Glutamatergic neuron (in vitro differentiated cells): Measurements from ENCODE around the gene MIPOL1. TPM values are rescaled to one million over a fixed set of nuclear protein-coding genes. Genes with fewer than 3 reads are reported as not detected.
A peak's percentile ranks its signal among the peaks of the same experiment; 100 is the strongest.

ENCODE experiments used
- DNase-seq: peaks from one replicate; pipeline ENCODE4 v3.0.0; 2022
- H3K27ac Mint-ChIP-seq: one replicate; pipeline ENCODE4 v1.8.0; 2020; ENCODE audit warnings: mild to moderate bottlenecking, mixed read lengths, inconsistent platforms; ENCODE audit not compliant: unreplicated experiment
- H3K27me3 Mint-ChIP-seq: one replicate; pipeline ENCODE4 v1.8.0; 2020; ENCODE audit warnings: mild to moderate bottlenecking, moderate library complexity, mixed read lengths, inconsistent platforms; ENCODE audit not compliant: unreplicated experiment
- H3K36me3 Mint-ChIP-seq: one replicate; pipeline ENCODE4 v1.8.0; 2020; ENCODE audit warnings: mild to moderate bottlenecking, mixed read lengths, inconsistent platforms; ENCODE audit not compliant: unreplicated experiment
- H3K4me1 Mint-ChIP-seq: one replicate; pipeline ENCODE4 v1.8.0; 2020; ENCODE audit warnings: mild to moderate bottlenecking, low read depth, mixed read lengths, inconsistent platforms; ENCODE audit not compliant: unreplicated experiment
- H3K4me3 Mint-ChIP-seq: one replicate; pipeline ENCODE4 v1.8.0; 2020; ENCODE audit warnings: mild to moderate bottlenecking, mixed read lengths, inconsistent platforms; ENCODE audit not compliant: unreplicated experiment
- H3K9me3 Mint-ChIP-seq: one replicate; pipeline ENCODE4 v1.8.0; 2020; ENCODE audit warnings: mild to moderate bottlenecking, moderate library complexity, mixed read lengths, inconsistent platforms; ENCODE audit not compliant: unreplicated experiment
- total RNA-seq: library from RNA; stranded (reverse); fragmentation: NEBNext Ultra II Directional; extraction: Animal tissue kit (Norgen Biotek cat#: 25700); gene quantifications from one replicate; pipeline ENCODE4 v1.2.1, GENCODE V29; 2021; ENCODE audit not compliant: unreplicated experiment
- TF ChIP-seq, protein P1 (sequence below): fragments of 200-600 bp; sonication (generic); IDR thresholded peaks from one replicate; pipeline ENCODE4 v1.5.0; 2021; ENCODE audit not compliant: partially characterized antibody, unreplicated experiment

Gene MIPOL1
- total RNA-seq, 1 donor from 2014 or later, result 14.5 TPM

- H3K4me3 Mint-ChIP-seq, result peak overlapping the region; percentile 69
- DNase-seq, result no peak
- H3K27me3 Mint-ChIP-seq, result peaks cover 44% of the 10 kb centered on the region
Observed at GRCh38 chr14:37590428-37591139, 392.8 kb downstream of the MIPOL1 start.

GRCh38 chr14:37591311-37591940 is 393.7 kb downstream of the MIPOL1 start:
- TF ChIP-seq, protein P1, sequence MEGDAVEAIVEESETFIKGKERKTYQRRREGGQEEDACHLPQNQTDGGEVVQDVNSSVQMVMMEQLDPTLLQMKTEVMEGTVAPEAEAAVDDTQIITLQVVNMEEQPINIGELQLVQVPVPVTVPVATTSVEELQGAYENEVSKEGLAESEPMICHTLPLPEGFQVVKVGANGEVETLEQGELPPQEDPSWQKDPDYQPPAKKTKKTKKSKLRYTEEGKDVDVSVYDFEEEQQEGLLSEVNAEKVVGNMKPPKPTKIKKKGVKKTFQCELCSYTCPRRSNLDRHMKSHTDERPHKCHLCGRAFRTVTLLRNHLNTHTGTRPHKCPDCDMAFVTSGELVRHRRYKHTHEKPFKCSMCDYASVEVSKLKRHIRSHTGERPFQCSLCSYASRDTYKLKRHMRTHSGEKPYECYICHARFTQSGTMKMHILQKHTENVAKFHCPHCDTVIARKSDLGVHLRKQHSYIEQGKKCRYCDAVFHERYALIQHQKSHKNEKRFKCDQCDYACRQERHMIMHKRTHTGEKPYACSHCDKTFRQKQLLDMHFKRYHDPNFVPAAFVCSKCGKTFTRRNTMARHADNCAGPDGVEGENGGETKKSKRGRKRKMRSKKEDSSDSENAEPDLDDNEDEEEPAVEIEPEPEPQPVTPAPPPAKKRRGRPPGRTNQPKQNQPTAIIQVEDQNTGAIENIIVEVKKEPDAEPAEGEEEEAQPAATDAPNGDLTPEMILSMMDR, result no peak
- Mint-ChIP-seq H3K4me3 (peak overlapping the region; percentile 69), H3K4me1 (peaks cover 15% of the 10 kb centered on the region), H3K36me3 (peaks cover 9% of the 10 kb centered on the region), H3K9me3 (peaks cover 18% of the 10 kb centered on the region), H3K27ac (no peak overlapping the region), H3K27me3 (peaks cover 47% of the 10 kb centered on the region)
- peak; percentile 64 for DNase-seq

More at GRCh38 chr14:37590428-37591139, 392.8 kb downstream of the MIPOL1 start:
- peaks cover 15% of the 10 kb centered on the region for H3K9me3 Mint-ChIP-seq
- peaks cover 9% of the 10 kb centered on the region for H3K36me3 Mint-ChIP-seq
- TF ChIP-seq, protein P1, result no peak
- no peak overlapping the region for H3K27ac Mint-ChIP-seq
- H3K4me1 Mint-ChIP-seq, result peaks cover 10% of the 10 kb centered on the region

DNA sequence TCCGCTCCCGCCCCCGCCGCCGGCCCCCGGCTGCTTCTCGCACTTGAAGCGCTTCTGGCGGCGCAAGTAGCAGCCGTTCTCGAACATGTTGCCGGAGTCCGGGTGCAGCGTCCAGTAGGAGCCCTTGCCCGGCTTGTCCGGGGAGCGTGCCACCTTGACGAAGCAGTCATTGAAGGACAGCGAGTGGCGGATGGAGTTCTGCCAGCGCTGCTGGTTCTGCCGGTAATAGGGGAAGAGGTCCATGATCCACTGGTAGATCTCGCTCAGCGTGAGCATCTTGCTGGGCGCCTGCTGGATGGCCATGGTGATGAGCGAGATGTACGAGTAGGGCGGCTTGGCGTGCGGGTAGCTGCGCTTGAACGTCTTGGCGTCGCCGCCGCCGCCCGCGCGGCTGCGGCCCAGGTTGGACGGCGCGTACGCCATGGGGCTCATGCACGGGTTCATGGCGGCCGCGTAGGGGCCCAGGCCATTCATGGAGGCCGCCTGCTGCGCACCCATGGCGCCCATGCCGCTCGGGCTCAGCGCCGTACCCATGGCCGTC is 394.3 kb downstream of the MIPOL1 start:
- no peak for DNase-seq
- Mint-ChIP-seq H3K27ac (no peak overlapping the region), H3K9me3 (peaks cover 22% of the 10 kb centered on the region), H3K4me1 (peaks cover 19% of the 10 kb centered on the region), H3K27me3 (peaks cover 48% of the 10 kb centered on the region), H3K4me3 (peak overlapping the region; percentile 52), H3K36me3 (peaks cover 9% of the 10 kb centered on the region)
- TF ChIP-seq, protein P1, result no peak

DNA sequence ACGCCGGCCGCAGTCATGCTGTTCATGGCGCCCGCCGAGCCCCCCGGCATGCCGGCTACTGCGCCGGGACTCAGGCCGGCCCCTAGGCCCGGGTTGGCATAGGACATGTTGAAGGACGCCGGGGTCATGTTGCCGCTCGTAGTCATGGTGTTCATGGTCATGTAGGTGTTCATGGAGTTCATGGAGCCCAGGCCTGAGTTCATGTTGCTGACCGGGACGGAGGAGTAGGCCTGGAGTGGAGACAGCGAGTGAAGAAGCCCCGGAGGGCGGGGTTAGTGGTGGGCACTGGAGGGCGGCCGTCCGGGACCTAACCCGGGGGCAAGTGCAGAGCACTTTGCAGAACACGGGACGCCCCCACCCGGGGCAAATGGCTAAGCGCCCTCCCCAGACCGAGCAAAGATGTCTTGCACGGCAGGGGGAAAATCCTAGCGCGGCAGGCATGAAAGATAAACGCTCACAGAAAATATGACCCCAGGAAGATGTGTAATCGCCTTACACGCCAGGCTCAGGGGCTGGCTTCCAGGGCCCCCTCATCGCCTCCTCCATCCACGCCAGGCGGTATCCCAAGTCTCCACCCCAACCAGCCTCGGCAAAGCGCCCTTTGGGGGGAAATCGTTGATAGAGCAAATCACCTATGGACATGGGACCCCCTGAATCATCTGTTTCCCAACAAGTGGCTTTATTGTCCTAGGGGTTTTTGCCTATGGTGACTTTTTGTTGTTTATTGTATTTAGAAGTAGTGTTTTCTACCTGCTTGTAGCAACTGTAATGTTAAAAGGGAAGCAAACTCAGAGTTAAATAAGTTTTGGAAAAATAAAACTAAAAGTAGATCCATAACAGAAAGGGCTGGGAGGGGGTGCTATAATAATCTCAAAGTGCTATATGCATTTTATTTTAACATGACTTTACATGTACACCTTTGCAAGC is 395.0 kb downstream of the MIPOL1 start:
- no peak overlapping the region for H3K4me3 Mint-ChIP-seq
- DNase-seq, result no peak
- H3K27ac Mint-ChIP-seq, result no peak overlapping the region
- TF ChIP-seq, protein P1, result no peak
- peaks cover 19% of the 10 kb centered on the region for H3K9me3 Mint-ChIP-seq
- H3K36me3 Mint-ChIP-seq, result peaks cover 9% of the 10 kb centered on the region
- H3K4me1 Mint-ChIP-seq, result peaks cover 19% of the 10 kb centered on the region
- H3K27me3 Mint-ChIP-seq, result peaks cover 48% of the 10 kb centered on the region
